H1 (cell line): ENCODE data around the gene NFAM1. TPM values are rescaled to one million over a fixed set of nuclear protein-coding genes. Genes with fewer than 3 reads are reported as not detected.

Experiments used
- CTCF ChIA-PET: fragments of 300-600 bp; sonication (Branson Sonifier 250); formaldehyde crosslinking; loops from one replicate; lab custom pipeline; 2021; ENCODE audit not compliant: partially characterized antibody; lab: Charles Lee
- POLR2A ChIA-PET: fragments of 300-600 bp; sonication (Branson Sonifier 250); formaldehyde crosslinking; loops from one replicate; lab custom pipeline; 2021; ENCODE audit warnings: inconsistent platforms; ENCODE audit not compliant: partially characterized antibody; lab: Charles Lee
- DNase-seq, 2 experiments: peaks; one replicate each; pipeline versions ENCODE4 v3.0.0 to v3.0.0-alpha.2; 2010 to 2022; ENCODE audit warnings: low spot score in 2 of 2, low read depth in 1 of 2, mixed read lengths in 1 of 2
- FAIRE-seq: peaks from 2 replicates; lab custom pipeline; 2011; peaks lifted over from hg19 to GRCh38; lab: Jason Lieb, UNC
- H2AFZ ChIP-seq: 2 replicates; pipeline ENCODE4 v1.8.1; 2012; ENCODE audit warnings: low read length, inconsistent platforms
- H2AK5ac ChIP-seq: 2 replicates; pipeline ENCODE4 v1.6.1; 2013; ENCODE audit warnings: low read depth, low read length
- H2BK120ac ChIP-seq: replicated peaks from 2 replicates; pipeline ENCODE3; 2013; ENCODE audit warnings: low read depth, low read length, inconsistent platforms
- H2BK12ac ChIP-seq: 2 replicates; pipeline ENCODE4 v1.6.1; 2013; ENCODE audit warnings: low read depth, low read length
- H2BK15ac ChIP-seq: 2 replicates; pipeline ENCODE4 v1.6.1; 2013; ENCODE audit warnings: low read length
- H2BK20ac ChIP-seq: 2 replicates; pipeline ENCODE4 v1.6.1; 2013; ENCODE audit warnings: low read length
- H2BK5ac ChIP-seq: 2 replicates; pipeline ENCODE4 v1.6.1; 2013; ENCODE audit warnings: low read depth, low read length
- H3K14ac ChIP-seq: 2 replicates; pipeline ENCODE4 v1.6.1; 2013; ENCODE audit warnings: inconsistent platforms; ENCODE audit not compliant: insufficient read length
- H3K18ac ChIP-seq: 2 replicates; pipeline ENCODE4 v1.6.1; 2013; ENCODE audit warnings: low read length; ENCODE audit errors: extremely low read depth
- H3K23ac ChIP-seq: 2 replicates; pipeline ENCODE4 v1.6.1; 2013; ENCODE audit warnings: inconsistent platforms; ENCODE audit not compliant: insufficient read length
- H3K23me2 ChIP-seq: 2 replicates; pipeline ENCODE4 v1.6.1; 2013; ENCODE audit warnings: low read depth, low read length
- H3K27ac ChIP-seq: 2 replicates; pipeline ENCODE4 v1.6.1; 2011; ENCODE audit warnings: low read depth, low read length, inconsistent platforms
- H3K27me3 ChIP-seq, 4 experiments: replicated peaks in 1 of 4; 1 replicate in 1 of 4; 2 replicates in 3 of 4; pipeline versions ENCODE4 v1.6.1 to v1.8.1; 2011 to 2013; ENCODE audit warnings: low read length in 3 of 4, mild to moderate bottlenecking in 3 of 4, inconsistent platforms in 2 of 4, mixed read lengths in 2 of 4, moderate library complexity in 1 of 4; ENCODE audit not compliant: control insufficient read depth in 3 of 4, insufficient read depth in 3 of 4; ENCODE audit errors: extremely low read depth in 1 of 4
- H3K36me3 ChIP-seq, 4 experiments: 2 replicates each; pipeline versions ENCODE4 v1.6.1 to v1.8.1; 2011 to 2013; ENCODE audit warnings: mild to moderate bottlenecking in 4 of 4, low read length in 3 of 4, moderate library complexity in 2 of 4, control low read depth in 1 of 4, inconsistent platforms in 1 of 4; ENCODE audit not compliant: insufficient read depth in 4 of 4, control insufficient read depth in 2 of 4
- H3K4ac ChIP-seq: replicated peaks from 2 replicates; pipeline ENCODE3; 2013; ENCODE audit warnings: low read length, low read depth, mixed read lengths, inconsistent platforms; ENCODE audit not compliant: insufficient read length
- H3K4me1 ChIP-seq, 4 experiments: replicated peaks in 1 of 4; 1 replicate in 1 of 4; 2 replicates in 3 of 4; pipeline versions ENCODE4 v1.6.1 to v1.8.1; 2011 to 2013; ENCODE audit warnings: low read length in 3 of 4, inconsistent platforms in 2 of 4, mixed read lengths in 1 of 4; ENCODE audit not compliant: insufficient read depth in 4 of 4, control insufficient read depth in 3 of 4
- H3K4me2 ChIP-seq, 2 experiments: 2 replicates each; pipeline versions ENCODE4 v1.6.1 to v1.8.1; 2011 to 2013; ENCODE audit warnings: low read depth in 2 of 2, low read length in 2 of 2, control low read depth in 1 of 2, inconsistent platforms in 1 of 2, mild to moderate bottlenecking in 1 of 2; ENCODE audit not compliant: insufficient read depth in 1 of 2
- H3K4me3 ChIP-seq, 4 experiments: fragments of 200-600, 300-600 bp in 1 of 4; sonication (generic), shearing (Covaris generic), sonication (Bioruptor Twin) in 1 of 4; 2 replicates each; pipeline versions ENCODE4 v1.5.1 to v1.8.1; 2011 to 2016; ENCODE audit warnings: low read length in 4 of 4, low read depth in 3 of 4, control low read depth in 2 of 4, inconsistent platforms in 2 of 4, mild to moderate bottlenecking in 2 of 4, mixed read lengths in 1 of 4, moderate library complexity in 1 of 4; ENCODE audit not compliant: insufficient read depth in 2 of 4; ENCODE audit errors: extremely low read depth in 1 of 4
- H3K56ac ChIP-seq: replicated peaks from 2 replicates; pipeline ENCODE3; 2013; ENCODE audit warnings: low read depth, mild to moderate bottlenecking, mixed read lengths, low read length, inconsistent platforms; ENCODE audit not compliant: insufficient read length
- H3K79me1 ChIP-seq: 2 replicates; pipeline ENCODE4 v1.6.1; 2013; ENCODE audit warnings: low read depth, low read length, control low read depth
- H3K79me2 ChIP-seq, 2 experiments: 2 replicates each; pipeline versions ENCODE4 v1.6.1 to v1.8.1; 2012 to 2013; ENCODE audit warnings: low read length in 2 of 2, mild to moderate bottlenecking in 2 of 2, inconsistent platforms in 1 of 2; ENCODE audit not compliant: insufficient read depth in 2 of 2, control insufficient read depth in 1 of 2
- H3K9ac ChIP-seq, 4 experiments: replicated peaks in 1 of 4; 1 replicate in 1 of 4; 2 replicates in 3 of 4; pipeline versions ENCODE4 v1.6.1 to v1.8.1; 2011 to 2013; ENCODE audit warnings: low read depth in 3 of 4, low read length in 3 of 4, control low read depth in 2 of 4, mild to moderate bottlenecking in 2 of 4, moderate library complexity in 2 of 4, inconsistent platforms in 1 of 4; ENCODE audit errors: extremely low read depth in 1 of 4
- H3K9me3 ChIP-seq, 2 experiments: 2 replicates each; pipeline versions ENCODE4 v1.6.1 to v1.8.1; 2012 to 2013; ENCODE audit warnings: mild to moderate bottlenecking in 2 of 2, moderate library complexity in 2 of 2, control low read depth in 1 of 2, inconsistent platforms in 1 of 2, low read depth in 1 of 2, low read length in 1 of 2, mixed read lengths in 1 of 2; ENCODE audit not compliant: insufficient read depth in 2 of 2
- H4K20me1 ChIP-seq, 2 experiments: replicated peaks in 1 of 2; 2 replicates each; pipeline versions ENCODE3 to v1.8.1; 2011 to 2013; ENCODE audit warnings: inconsistent platforms in 2 of 2, low read length in 2 of 2, mild to moderate bottlenecking in 1 of 2; ENCODE audit not compliant: insufficient read depth in 2 of 2, control insufficient read depth in 1 of 2
- H4K5ac ChIP-seq: 2 replicates; pipeline ENCODE4 v1.6.1; 2013; ENCODE audit warnings: low read length, low read depth, mixed read lengths, inconsistent platforms; ENCODE audit not compliant: insufficient read length
- H4K8ac ChIP-seq: 2 replicates; pipeline ENCODE4 v1.8.0; 2013; ENCODE audit warnings: mild to moderate bottlenecking, moderate library complexity, low read length, inconsistent platforms; ENCODE audit not compliant: insufficient read depth; ENCODE audit errors: extremely low read depth
- H4K91ac ChIP-seq: replicated peaks from 2 replicates; pipeline ENCODE3; 2013; ENCODE audit warnings: low read length, mixed read lengths, inconsistent platforms; ENCODE audit not compliant: insufficient read length
- BCL11A ChIP-seq, 2 experiments: IDR thresholded peaks; one replicate each; pipeline ENCODE4 v1.6.1; 2011; ENCODE audit warnings: low read depth in 2 of 2, low read length in 2 of 2, mild to moderate bottlenecking in 2 of 2
- CTCF ChIP-seq, 3 experiments: IDR thresholded peaks; 1 replicate in 2 of 3; 2 replicates in 1 of 3; pipeline versions ENCODE4 v1.5.1 to v1.6.1; 2011; ENCODE audit warnings: low read length in 3 of 3, mild to moderate bottlenecking in 3 of 3, inconsistent platforms in 2 of 3, low read depth in 1 of 3, moderate library complexity in 1 of 3; ENCODE audit not compliant: insufficient read depth in 1 of 3; ENCODE audit errors: control extremely low read depth in 1 of 3
- EP300 ChIP-seq, 2 experiments: IDR thresholded peaks; 1 replicate in 1 of 2; 2 replicates in 1 of 2; pipeline ENCODE4 v1.6.1; 2011 to 2012; ENCODE audit warnings: low read depth in 2 of 2, low read length in 2 of 2, mild to moderate bottlenecking in 2 of 2, borderline replicate concordance in 1 of 2, inconsistent platforms in 1 of 2, moderate library complexity in 1 of 2
- RFX5 ChIP-seq: IDR thresholded peaks from 2 replicates; pipeline ENCODE4 v1.6.1; 2011; ENCODE audit warnings: low read depth, low read length, improper control_type of control experiment, borderline replicate concordance
- TCF12 ChIP-seq: IDR thresholded peaks from 2 replicates; pipeline ENCODE4 v1.6.1; 2011; ENCODE audit warnings: low read depth, mild to moderate bottlenecking, low read length
- WGBS, 2 experiments: shearing (Covaris generic) in 1 of 2; methylation state at CpG; one replicate each; pipeline versions ENCODE4 v1.1.6 to v1.1.7; 2013 to 2015; ENCODE audit warnings: low lambda C conversion rate in 2 of 2, mixed read lengths in 2 of 2, inconsistent platforms in 1 of 2, low coverage in 1 of 2, missing lambda C conversion rate in 1 of 2; ENCODE audit not compliant: insufficient replicate concordance in 2 of 2, insufficient coverage in 1 of 2, insufficient read length in 1 of 2; ENCODE audit errors: extremely low coverage in 1 of 2, missing lambda C conversion rate in 1 of 2; 5-methylcytosine and 5-hydroxymethylcytosine counted together
- polyA plus RNA-seq, 7 experiments: library from polyadenylated mRNA; depleted of rRNA in 3 of 7; stranded (reverse) in 5 of 7; unstranded in 2 of 7; fragments of >200 nt in 5 of 7; fragments of 200-250 nt in 2 of 7; gene quantifications; 1 replicate in 5 of 7; 2 replicates in 1 of 7; 4 replicates in 1 of 7; pipeline versions ENCODE4 v1.2.1 to v1.2.3, GENCODE V29; 2011 to 2013; ENCODE audit warnings: missing spikeins in 2 of 7, mixed read lengths in 2 of 7
- total RNA-seq: library from RNA; stranded (reverse); fragmentation: NEBNext Ultra II Directional; extraction: Animal tissue kit (Norgen Biotek cat#: 25700); gene quantifications from 2 replicates; pipeline ENCODE4 v1.2.1, GENCODE V29; 2021

Gene NFAM1
- total and polyA plus RNA-seq, 2 of the 8 experiments (the other 6 are each of a cell fraction or from before 2014, with no cell fraction given): 0.62 to 0.73 TPM

- 92% methylated on average over 7 of the region's 7 CpGs; no CpG with 5 or more reads in 1 of the 2 experiments for WGBS, 2 experiments
- H4K91ac ChIP-seq: no peak overlapping the region
- no peak overlapping the region for H2AFZ ChIP-seq
These were observed 43.1 kb downstream of the NFAM1 start for GRCh38 chr22:42389143-42389542.

More at GRCh38 chr22:42389143-42389542, 43.1 kb downstream of the NFAM1 start:
- POLR2A ChIA-PET: interaction anchor here (0.6 to 1.5 kb wide), 3 partner anchors 12 to 59 kb away, joined by 3 read pairs; no protein-coding TSS in a partner anchor
- Histone ChIP-seq H3K56ac (no peak overlapping the region), H3K23me2 (no peaks in the 10 kb centered on the region), H3K4me3 (no peak overlapping the region), H2BK5ac (no peak overlapping the region), H3K23ac (no peak overlapping the region), H3K4me2 (0 out of 4 replicates have a peak overlapping the region, but pooled peaks of 1 of the 2 experiments have one; percentile 5), H2BK12ac (0 out of 2 replicates have a peak overlapping the region, but pooled peaks have one; percentile 27), H4K5ac (no peak overlapping the region), H3K27ac (no peak overlapping the region), H3K36me3 (no peaks in the 10 kb centered on the region), H3K9me3 (no peaks in the 10 kb centered on the region), H2AK5ac (no peak overlapping the region), H4K8ac (no peak overlapping the region), H2BK15ac (no peak overlapping the region), H3K18ac (no peak overlapping the region), H3K79me1 (no peaks in the 10 kb centered on the region), H3K27me3 (peaks cover 0 to 5% (median 2%) of the 10 kb centered on the region in 4 experiments; a peak in 3 of 7 replicates), H3K4me1 (peaks cover 0 to 7% (median 3%) of the 10 kb centered on the region in 4 experiments; a peak in 3 of 7 replicates), H3K79me2 (no peaks in the 10 kb centered on the region), H2BK120ac (no peak overlapping the region), H3K14ac (no peak overlapping the region), H3K9ac (no peak overlapping the region), H2BK20ac (no peak overlapping the region), H3K4ac (no peak overlapping the region), H4K20me1 (no peaks in the 10 kb centered on the region)
- FAIRE-seq (no peak), DNase-seq (no peak)
- no peak for TF ChIP-seq TCF12
- TF ChIP-seq EP300 (IDR thresholded peaks at IDR 0.05; ENCODE audit: borderline replicate concordance in 1 of 2, low read depth in 2 of 2, low read length in 2 of 2): no peak
- no peak for TF ChIP-seq RFX5
- TF ChIP-seq BCL11A (IDR thresholded peaks at IDR 0.05; ENCODE audit: low read depth in 2 of 2, low read length in 2 of 2): no peak
- TF ChIP-seq CTCF (IDR thresholded peaks at IDR 0.05; ENCODE audit: control extremely low read depth in 1 of 3, insufficient read depth in 1 of 3, low read depth in 1 of 3, low read length in 3 of 3): no peak
- CTCF ChIA-PET: interaction anchor here (0.8 to 1.2 kb wide), 4 partner anchors 15 to 55 kb away, joined by 3 to 4 read pairs (median 4); no protein-coding TSS in a partner anchor
